K562 (cell line): ENCODE measurements around the gene PDE4D. TPM values are rescaled to one million over a fixed set of nuclear protein-coding genes. Genes with fewer than 3 reads are reported as not detected.

ENCODE experiments used
- ATAC-seq: fragments of 200-7000 bp; cut with Tn5 transposase; 3 replicates; pipeline ENCODE4 v1.9.1; 2020; ENCODE audit warnings: moderate library complexity
- BruUV-seq: library from RNA; stranded (reverse); fragments of 400-500 nt; replicated peaks from 2 replicates; lab custom pipeline; 2021; lab: Mats Ljungman, UMichigan
- CTCF ChIA-PET: fragments of 300-600 bp; formaldehyde crosslinking; extraction: SDS; loops from one replicate; lab custom pipeline; 2021; ENCODE audit warnings: low intra/inter-chr PET ratio; lab: Yijun Ruan, JAX
- POLR2A ChIA-PET: fragments of 300-600, 350-650 bp; sonication (Branson Sonifier 250); formaldehyde crosslinking; extraction: SDS; loops from one replicate; lab custom pipeline; 2021; ENCODE audit warnings: antibody characterized with exemption, inconsistent platforms; lab: Yijun Ruan, JAX
- DNase-seq, 4 experiments: peaks; one replicate each; pipeline versions ENCODE4 v3.0.0 to v3.0.0-alpha.2; 2011 to 2018; ENCODE audit warnings: low spot score in 3 of 4, mixed read lengths in 3 of 4; ENCODE audit errors: extremely low read depth in 1 of 4
- FAIRE-seq: peaks from 2 replicates; lab custom pipeline; 2011; peaks lifted over from hg19 to GRCh38; lab: Jason Lieb, UNC
- H2AFZ ChIP-seq: 2 replicates; pipeline ENCODE4 v1.6.0; 2011; ENCODE audit warnings: low read depth, low read length, control low read depth, inconsistent platforms
- H3K27ac ChIP-seq: fragments of 200-600 bp; 3 replicates; pipeline ENCODE4 v1.8.0; 2011; ENCODE audit warnings: low read depth, mild to moderate bottlenecking, control low read depth, inconsistent platforms, low read length, moderate library complexity, mixed read lengths; ENCODE audit errors: extremely low read depth
- H3K27me3 ChIP-seq, 2 experiments: fragments of 300-600 bp in 1 of 2; 2 replicates in 1 of 2; 3 replicates in 1 of 2; pipeline versions ENCODE4 v1.6.0 to v1.8.0; 2011; ENCODE audit warnings: inconsistent platforms in 2 of 2, low read length in 2 of 2, mild to moderate bottlenecking in 1 of 2, mixed read lengths in 1 of 2, moderate library complexity in 1 of 2; ENCODE audit not compliant: control insufficient read depth in 2 of 2, insufficient read depth in 2 of 2
- H3K36me3 ChIP-seq: fragments of 300-600 bp; 3 replicates; pipeline ENCODE4 v1.8.0; 2011; ENCODE audit warnings: mild to moderate bottlenecking, low read length, inconsistent platforms; ENCODE audit not compliant: control insufficient read depth, insufficient read depth
- H3K4me1 ChIP-seq, 2 experiments: fragments of 200-600 bp in 1 of 2; replicated peaks in 1 of 2; 2 replicates in 1 of 2; 3 replicates in 1 of 2; pipeline versions ENCODE4 v1.5.1 to v1.8.0; 2011; ENCODE audit warnings: inconsistent platforms in 2 of 2, low read length in 2 of 2, mild to moderate bottlenecking in 1 of 2, mixed read lengths in 1 of 2, moderate library complexity in 1 of 2; ENCODE audit not compliant: control insufficient read depth in 2 of 2, insufficient read depth in 2 of 2
- H3K4me2 ChIP-seq: 2 replicates; pipeline ENCODE4 v1.6.1; 2011; ENCODE audit warnings: low read length, control low read depth, inconsistent platforms, mixed read lengths; ENCODE audit not compliant: insufficient read depth
- H3K4me3 ChIP-seq: fragments of 200-600 bp; sonication (generic), shearing (Covaris generic); 2 replicates; pipeline ENCODE4 v1.5.1; 2016; ENCODE audit warnings: control low read depth, inconsistent platforms
- H3K79me2 ChIP-seq: fragments of 200-600 bp; 3 replicates; pipeline ENCODE4 v1.8.0; 2011; ENCODE audit warnings: low read length, inconsistent platforms; ENCODE audit not compliant: control insufficient read depth, insufficient read depth
- H3K9ac ChIP-seq, 2 experiments: 2 replicates each; pipeline versions ENCODE4 v1.6.0 to v1.6.1; 2011; ENCODE audit warnings: low read depth in 2 of 2, low read length in 2 of 2, control low read depth in 1 of 2, inconsistent platforms in 1 of 2, mild to moderate bottlenecking in 1 of 2, mixed read lengths in 1 of 2; ENCODE audit not compliant: insufficient read depth in 1 of 2
- H3K9me1 ChIP-seq: one replicate; pipeline ENCODE4 v1.6.0; 2011; ENCODE audit warnings: inconsistent platforms, mild to moderate bottlenecking, low read length, moderate library complexity; ENCODE audit not compliant: control insufficient read depth, insufficient read depth
- H3K9me3 ChIP-seq: replicated peaks from 2 replicates; pipeline ENCODE4 v1.5.1; 2011; ENCODE audit warnings: low read depth, low read length, inconsistent platforms; ENCODE audit not compliant: control insufficient read depth, insufficient read depth
- H4K20me1 ChIP-seq: replicated peaks from 2 replicates; pipeline ENCODE4 v1.6.1; 2011; ENCODE audit warnings: low read length, inconsistent platforms, mixed read lengths; ENCODE audit not compliant: control insufficient read depth, insufficient read depth
- CTBP1 ChIP-seq: fragments of 450-650 bp; IDR thresholded peaks from 2 replicates; pipeline ENCODE4 v1.6.1; 2016; ENCODE audit warnings: borderline replicate concordance
- FOXA1 ChIP-seq: fragments of 450-650 bp; IDR thresholded peaks from 2 replicates; pipeline ENCODE4 v1.6.1; 2016; ENCODE audit warnings: mild to moderate bottlenecking, borderline replicate concordance
- FOXK2 ChIP-seq, 2 experiments: fragments of 450-650 bp; IDR thresholded peaks in 1 of 2; conservative IDR thresholded peaks in 1 of 2; 2 replicates each; pipeline ENCODE4 v1.6.1; 2016; ENCODE audit warnings: low read depth in 2 of 2, mild to moderate bottlenecking in 1 of 2
- HDAC8 ChIP-seq: fragments of 450-650 bp; IDR thresholded peaks from 2 replicates; pipeline ENCODE4 v1.6.1; 2016; ENCODE audit warnings: mild to moderate bottlenecking, missing genetic modification characterization, moderate library complexity, missing compliant biosample characterization
- HOXB6 ChIP-seq: fragments of 250-450 bp; sonication (Bioruptor Pico); IDR thresholded peaks from 2 replicates; pipeline ENCODE4 v1.5.1; 2022; ENCODE audit warnings: mild to moderate bottlenecking, borderline replicate concordance
- KAT8 ChIP-seq: fragments of 450-650 bp; IDR thresholded peaks from 2 replicates; pipeline ENCODE4 v1.6.1; 2016; ENCODE audit warnings: low read depth, mild to moderate bottlenecking
- KDM2B ChIP-seq: fragments of 250-450 bp; sonication (Bioruptor Pico); IDR thresholded peaks from 2 replicates; pipeline ENCODE4 v1.8.0; 2021; ENCODE audit warnings: mild to moderate bottlenecking, moderate library complexity
- MCM7 ChIP-seq, 2 experiments: fragments of 450-650 bp; IDR thresholded peaks; 2 replicates each; pipeline ENCODE4 v1.6.1; 2016 to 2018
- MTA2 ChIP-seq: fragments of 450-650 bp; IDR thresholded peaks from 2 replicates; pipeline ENCODE4 v1.6.1; 2016; ENCODE audit warnings: low read depth
- NFRKB ChIP-seq: fragments of 450-650 bp; IDR thresholded peaks from 2 replicates; pipeline ENCODE4 v1.6.1; 2016; ENCODE audit warnings: low read depth
- RBFOX2 ChIP-seq: fragments of 200-400 bp; formaldehyde crosslinking; IDR thresholded peaks from 2 replicates; pipeline ENCODE4 v1.6.1; 2017; ENCODE audit warnings: low read depth, mild to moderate bottlenecking, low read length, moderate library complexity
- RBM39 ChIP-seq: fragments of 200-400 bp; formaldehyde crosslinking; optimal IDR thresholded peaks from 2 replicates; pipeline ENCODE3; 2018; ENCODE audit warnings: low read depth, low read length
- SIN3B ChIP-seq: fragments of 450-650 bp; IDR thresholded peaks from 2 replicates; pipeline ENCODE4 v1.6.1; 2017; ENCODE audit warnings: low read depth, mild to moderate bottlenecking, moderate library complexity
- SLC30A9 ChIP-seq: fragments of 250-450 bp; sonication (Bioruptor Pico); IDR thresholded peaks from 2 replicates; pipeline ENCODE4 v1.8.0; 2022; ENCODE audit warnings: mild to moderate bottlenecking, moderate library complexity
- SNIP1 ChIP-seq: fragments of 450-650 bp; IDR thresholded peaks from 2 replicates; pipeline ENCODE4 v1.7.1; 2017; ENCODE audit warnings: low read depth, mild to moderate bottlenecking
- TAF1 ChIP-seq: IDR thresholded peaks from 2 replicates; pipeline ENCODE4 v1.6.1; 2011; ENCODE audit warnings: mild to moderate bottlenecking, low read length, moderate library complexity; ENCODE audit not compliant: insufficient read depth, control insufficient read depth, severe bottlenecking; ENCODE audit errors: extremely low read depth
- ZNF133 ChIP-seq: fragments of 250-450 bp; sonication (Bioruptor Pico); IDR thresholded peaks from 2 replicates; pipeline ENCODE4 v1.4.0; 2020; ENCODE audit warnings: mild to moderate bottlenecking
- ZNF436 ChIP-seq: fragments of 250-450, 450-650 bp; sonication (Bioruptor Pico); formaldehyde crosslinking; IDR thresholded peaks from 2 replicates; pipeline ENCODE4 v1.7.0; 2020; ENCODE audit warnings: mild to moderate bottlenecking
- ZNF76 ChIP-seq: fragments of 250-450 bp; sonication (Bioruptor Pico); IDR thresholded peaks from 2 replicates; pipeline ENCODE4 v1.4.0; 2020; ENCODE audit warnings: mild to moderate bottlenecking, moderate library complexity, borderline replicate concordance
- WGBS: fragments of 100-300 bp; shearing (Covaris generic); methylation state at CpG from one replicate; pipeline ENCODE4 v1.1.6; 2016; ENCODE audit warnings: low coverage, mixed read lengths; ENCODE audit not compliant: insufficient coverage; ENCODE audit errors: missing lambda C conversion rate; 5-methylcytosine and 5-hydroxymethylcytosine counted together
- in situ Hi-C: fragments of 300-500 bp; cut with MboI; formaldehyde crosslinking; loops from 4 replicates; pipeline ENCODE4 v1.15.0; 2018; ENCODE audit warnings: inconsistent platforms, mixed read lengths
- intact Hi-C: fragments of 100-400 bp; cut with micrococcal nuclease; formaldehyde crosslinking; loops from 2 replicates; pipeline ENCODE4 v1.14.2; 2022
- polyA plus RNA-seq, 8 experiments: library from polyadenylated mRNA; depleted of rRNA in 4 of 8; stranded (reverse) in 5 of 8; unstranded in 3 of 8; fragments of >200 nt; fragmentation: Nextera tagmentation in 2 of 8; fragmentation: Illumina TruSeq in 1 of 8; extraction: Ambion mirVana in 2 of 8; extraction: Trizol in 1 of 8; gene quantifications; 2 replicates each; pipeline versions ENCODE4 v1.2.1 to v1.2.3, GENCODE V29; 2011 to 2014; ENCODE audit warnings: inconsistent platforms in 1 of 8, missing spikeins in 1 of 8
- total RNA-seq, 7 experiments: library from RNA; depleted of rRNA in 6 of 7; stranded (reverse); fragments of >200 nt in 6 of 7; fragmentation: Illumina TruSeq in 2 of 7; extraction: Trizol in 2 of 7; gene quantifications; 2 replicates each; pipeline versions ENCODE4 v1.2.1 to v1.2.3, GENCODE V29; 2011 to 2021; ENCODE audit warnings: low replicate concordance in 1 of 7

PDE4D gene
- total and polyA plus RNA-seq, 9 of the 15 experiments (the other 6 are each of a cell fraction or from before 2014, with no cell fraction given) = 0.04 to 0.46 (median 0.13) TPM

- no peak for TF ChIP-seq SLC30A9 (CRISPR knock-in tag)
- no peak for TF ChIP-seq TAF1
- TF ChIP-seq FOXA1 = no peak
- TF ChIP-seq HOXB6 (CRISPR knock-in tag) = no peak
- TF ChIP-seq SNIP1 = no peak
- TF ChIP-seq NFRKB = no peak
- no peak for TF ChIP-seq RBFOX2
- no peak for TF ChIP-seq FOXK2 (conservative IDR thresholded peaks at IDR 0.05 in 1 of 2, IDR thresholded peaks at IDR 0.05 in 1 of 2; ENCODE audit: low read depth in 2 of 2)
- no peak for TF ChIP-seq RBM39
- no peak for TF ChIP-seq ZNF436
- TF ChIP-seq SIN3B = no peak
- TF ChIP-seq MCM7 (IDR thresholded peaks at IDR 0.05) = no peak
- TF ChIP-seq KAT8 = no peak
- no peak for TF ChIP-seq KDM2B (CRISPR knock-in tag)
- TF ChIP-seq ZNF133 (CRISPR knock-in tag) = no peak
- TF ChIP-seq CTBP1 = no peak
- TF ChIP-seq HDAC8 = no peak
- TF ChIP-seq ZNF76 (CRISPR knock-in tag) = no peak
- TF ChIP-seq MTA2 = no peak
- ATAC-seq = no peak
- no peaks in the 10 kb centered on the region for H3K27me3 ChIP-seq
These were observed 966.3 kb downstream of the PDE4D start for GRCh38 chr5:58927181-58927580.

More at GRCh38 chr5:58927181-58927580, 966.3 kb downstream of the PDE4D start:
- DNase-seq (no peak), FAIRE-seq (no peak)
- Histone ChIP-seq H4K20me1 (no peaks in the 10 kb centered on the region), H3K79me2 (no peaks in the 10 kb centered on the region), H3K9ac (no peak overlapping the region), H3K9me3 (no peaks in the 10 kb centered on the region), H3K27ac (no peak overlapping the region), H2AFZ (no peak overlapping the region), H3K4me3 (no peak overlapping the region), H3K4me1 (no peaks in the 10 kb centered on the region), H3K36me3 (no peaks in the 10 kb centered on the region), H3K4me2 (no peak overlapping the region), H3K9me1 (no peaks in the 10 kb centered on the region)
- in situ Hi-C loops (no loop called here), intact Hi-C loops (no loop called here)
- CTCF ChIA-PET = no interaction called here
- no TSS peak for BruUV-seq
- POLR2A ChIA-PET = no interaction called here
- WGBS = 6% methylated on average over 2 of the region's 2 CpGs
